ENCODE measurements around the gene PRKCH.
"Not testable (repeated sequence)": the region's sequence is repeated elsewhere in the genome, so short reads cannot be mapped to it uniquely, and the experiment has no call there.

The PRKCH gene

GRCh38 chr14:61296151-61296550 is 25.2 kb upstream of the PRKCH start:
- TF ChIP-seq ZNF274 (IDR thresholded peaks at IDR 0.05; ENCODE audit: low read depth, low read length), result no peak
- H3K4me3 ChIP-seq (ENCODE audit: low read length), result no peak overlapping the region

DNA sequence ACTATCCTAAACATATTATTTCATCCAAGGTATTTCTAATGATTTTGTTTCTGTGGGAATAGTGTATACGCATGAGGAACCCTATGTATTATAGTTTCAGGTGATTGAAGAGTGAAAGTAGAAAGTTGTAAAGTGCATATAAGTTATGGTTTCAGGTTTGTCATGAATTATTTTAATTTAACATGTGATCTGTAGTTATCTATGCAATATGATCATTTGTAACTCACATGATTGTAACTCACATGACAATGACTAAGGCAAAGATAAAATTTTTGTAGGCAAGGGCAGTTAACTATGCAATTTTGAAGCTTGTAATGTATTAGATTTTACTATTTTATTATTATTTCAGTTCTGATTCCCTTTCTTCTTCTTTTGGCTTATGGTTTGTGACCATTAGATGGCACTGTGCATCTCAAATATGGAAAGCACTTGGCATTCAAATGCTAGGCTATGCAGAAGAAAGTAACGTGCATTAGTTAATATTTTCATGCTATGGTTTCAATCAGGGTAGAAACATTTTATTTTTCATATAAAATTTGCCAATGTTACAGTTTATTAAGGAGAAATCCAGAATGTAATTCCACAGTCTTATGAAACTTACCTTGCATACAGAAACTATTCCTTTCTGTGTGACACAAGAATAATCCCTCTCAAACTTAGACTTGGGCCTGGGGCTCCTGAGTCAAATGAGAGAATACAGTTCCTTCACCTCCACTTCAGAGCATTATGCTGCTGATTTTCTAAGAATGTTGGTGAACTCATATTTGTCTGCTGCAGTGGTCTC is 24.5 kb upstream of the PRKCH start:
- no peak overlapping the region for H3K4me3 ChIP-seq (ENCODE audit: low read length)
- no peak for TF ChIP-seq ZNF274 (IDR thresholded peaks at IDR 0.05; ENCODE audit: low read depth, low read length)

DNA sequence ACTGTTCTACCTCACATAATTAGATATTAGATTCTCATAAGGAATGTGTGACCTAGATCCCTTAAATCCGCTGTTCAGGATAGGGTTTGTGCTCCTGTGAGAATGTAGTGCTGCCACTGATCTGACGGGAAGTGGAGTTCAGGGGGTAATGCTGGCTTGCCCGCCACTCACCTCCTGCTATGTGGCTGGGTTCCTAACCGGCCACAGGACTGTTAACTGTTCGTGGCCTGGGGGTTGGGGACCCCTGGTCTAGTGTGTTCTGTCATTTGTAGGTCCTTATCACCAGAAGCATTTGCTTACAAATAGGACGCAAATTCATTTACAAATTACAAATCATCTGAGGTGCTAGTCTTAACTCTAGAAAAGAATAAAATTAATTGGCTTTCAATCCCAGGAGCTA is 23.8 kb upstream of the PRKCH start:
- H3K4me3 ChIP-seq (ENCODE audit: low read length), result no peak overlapping the region

DNA sequence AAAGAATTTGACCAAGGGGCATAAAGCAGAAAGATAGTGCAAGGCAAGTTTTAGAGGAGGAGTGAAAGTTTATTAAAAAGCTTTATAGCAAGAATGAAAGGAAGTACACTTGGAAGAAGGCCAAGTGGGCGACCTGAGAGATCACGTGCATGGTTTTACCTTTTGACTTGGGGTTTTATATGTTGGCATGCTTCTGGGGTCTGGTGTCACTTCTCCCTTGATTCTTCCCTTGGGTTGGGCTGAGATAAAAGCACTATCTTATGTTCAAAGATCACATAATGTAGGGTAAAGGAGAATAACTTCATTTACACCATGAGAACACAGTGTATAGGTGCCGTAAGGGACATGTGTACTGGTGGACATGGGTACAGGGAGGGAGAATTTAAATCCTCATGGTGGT is 22.6 kb upstream of the PRKCH start:
- no peak for TF ChIP-seq ZNF274 (IDR thresholded peaks at IDR 0.05; ENCODE audit: low read depth, low read length)

More for the DNA sequence above, 23.8 kb upstream of the PRKCH start:
- no peak for TF ChIP-seq ZNF274 (IDR thresholded peaks at IDR 0.05; ENCODE audit: low read depth, low read length)

DNA sequence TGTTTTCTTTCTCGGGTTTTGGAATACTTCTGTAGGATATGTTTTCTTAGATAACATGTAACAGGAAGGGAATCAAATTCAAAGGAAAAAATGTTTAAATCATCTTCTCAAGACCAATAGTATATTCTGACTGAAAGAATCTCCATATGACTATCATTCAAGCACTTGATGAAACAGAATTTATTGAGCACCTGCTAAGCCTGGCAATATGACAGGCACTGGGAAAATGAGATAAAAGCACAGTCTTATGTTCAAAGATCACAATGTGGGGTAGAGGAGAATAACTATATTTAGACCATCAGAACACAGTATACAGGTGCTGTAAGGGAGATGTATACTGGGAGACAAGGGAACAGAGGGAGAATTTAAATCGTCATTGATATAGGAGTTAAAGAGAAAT is 21.2 kb upstream of the PRKCH start:
- no peak for TF ChIP-seq ZNF274 (IDR thresholded peaks at IDR 0.05; ENCODE audit: low read depth, low read length)
- no peak overlapping the region for H3K4me3 ChIP-seq (ENCODE audit: low read length)

More for the DNA sequence above, 22.6 kb upstream of the PRKCH start:
- no peak overlapping the region for H3K4me3 ChIP-seq (ENCODE audit: low read length)

DNA sequence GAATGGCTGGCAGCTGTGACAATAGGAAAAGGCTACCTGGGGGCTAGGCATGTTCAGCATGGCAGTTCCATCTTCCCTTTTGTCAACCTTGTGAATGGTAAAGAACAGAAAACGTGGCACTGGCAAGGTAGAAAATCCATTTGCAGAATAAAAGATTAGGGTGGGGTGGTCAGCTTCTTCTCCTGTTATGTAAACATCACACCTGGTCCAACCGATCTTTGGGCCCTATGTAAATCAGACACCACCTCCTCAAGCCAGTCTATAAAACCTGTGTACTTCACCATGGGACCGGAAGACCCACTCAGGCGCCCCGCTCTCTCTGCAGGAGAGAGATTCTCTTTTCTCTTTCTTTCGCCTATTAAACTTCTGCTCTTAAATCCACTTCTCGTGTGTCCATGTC is 20.6 kb upstream of the PRKCH start:
- TF ChIP-seq ZNF274 (IDR thresholded peaks at IDR 0.05; ENCODE audit: low read depth, low read length), result no peak
- no peak overlapping the region for H3K4me3 ChIP-seq (ENCODE audit: low read length)

GRCh38 chr14:61304688-61305087 is 16.7 kb upstream of the PRKCH start:
- no peak overlapping the region for H3K4me3 ChIP-seq (ENCODE audit: low read length)
- no peak for TF ChIP-seq ZNF274 (IDR thresholded peaks at IDR 0.05; ENCODE audit: low read depth, low read length)

GRCh38 chr14:61308198-61308597 is 13.2 kb upstream of the PRKCH start:
- no peak for TF ChIP-seq ZNF274 (IDR thresholded peaks at IDR 0.05; ENCODE audit: low read depth, low read length)
- H3K4me3 ChIP-seq (ENCODE audit: low read length), result no peak overlapping the region

- H3K4me3 ChIP-seq (ENCODE audit: low read length), result not testable (repeated sequence)
These were observed 12.7 kb upstream of the PRKCH start for GRCh38 chr14:61308701-61309100.

DNA sequence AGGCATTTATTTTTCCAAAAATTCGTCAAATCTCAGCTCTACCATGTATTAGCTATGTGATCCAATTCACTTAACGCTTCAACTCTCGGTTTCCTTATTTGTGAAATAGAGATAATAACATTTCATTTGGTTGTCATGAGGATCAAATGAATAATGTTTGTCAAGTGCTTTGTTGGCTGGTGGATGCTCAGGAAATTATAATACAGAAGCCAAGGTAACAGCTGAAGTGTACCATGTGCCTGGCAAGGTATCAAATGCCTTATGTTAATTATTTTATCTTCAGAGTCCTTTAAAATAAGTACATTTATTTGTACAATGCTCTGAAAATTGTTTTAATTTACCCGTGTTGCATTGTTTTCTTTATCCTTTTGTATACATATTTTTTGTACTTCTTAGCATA is 6.1 kb upstream of the PRKCH start:
- TF ChIP-seq ZNF274 (IDR thresholded peaks at IDR 0.05; ENCODE audit: low read depth, low read length), result no peak
- H3K4me3 ChIP-seq (ENCODE audit: low read length), result no peak overlapping the region

DNA sequence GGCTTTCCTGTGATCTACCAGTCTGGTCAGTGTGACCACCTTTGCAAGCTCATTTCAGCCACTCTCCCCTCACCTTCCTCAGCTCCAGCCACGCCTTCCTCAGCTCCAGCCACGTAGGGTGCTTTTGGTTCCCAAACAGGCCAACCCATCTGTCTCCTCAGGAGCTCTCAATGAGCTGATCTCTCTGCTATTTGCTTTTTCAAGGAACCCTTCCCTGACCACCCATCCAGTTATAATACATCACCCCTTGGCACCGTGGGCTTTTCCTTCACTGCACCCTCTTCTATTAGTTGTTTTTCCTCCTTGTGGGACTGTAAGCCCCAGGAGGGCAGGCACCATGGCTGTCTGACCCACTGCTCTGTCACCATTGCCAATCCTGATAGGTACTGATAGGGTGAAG is 2.3 kb upstream of the PRKCH start:
- TF ChIP-seq ZNF274 (IDR thresholded peaks at IDR 0.05; ENCODE audit: low read depth, low read length), result no peak
- H3K4me3 ChIP-seq (ENCODE audit: low read length), result no peak overlapping the region

DNA sequence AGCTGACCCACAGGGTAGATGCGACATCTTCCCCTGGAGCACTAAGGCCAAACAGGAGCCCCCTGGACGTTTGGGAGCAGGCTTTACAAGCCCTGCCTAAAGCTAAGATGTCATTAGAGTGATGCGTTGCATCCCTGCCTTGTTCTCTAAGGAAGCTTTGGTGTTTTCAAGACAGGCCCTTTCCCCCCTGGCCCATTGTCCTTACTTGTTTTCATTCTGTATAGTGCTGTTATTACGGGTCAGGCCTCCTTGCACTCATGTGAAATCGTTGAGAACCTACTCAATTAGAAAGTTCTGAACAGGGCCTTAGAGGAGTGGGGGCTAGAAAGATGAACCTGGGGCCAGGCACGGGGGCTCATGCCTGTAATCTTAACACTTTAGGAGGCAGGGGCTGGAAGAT is 1.7 kb upstream of the PRKCH start:
- no peak for TF ChIP-seq ZNF274 (IDR thresholded peaks at IDR 0.05; ENCODE audit: low read depth, low read length)
- H3K4me3 ChIP-seq (ENCODE audit: low read length), result no peak overlapping the region

- not testable (repeated sequence) for H3K4me3 ChIP-seq (ENCODE audit: low read length)
These were observed 1.2 kb upstream of the PRKCH start for GRCh38 chr14:61320170-61320569.

GRCh38 chr14:61320806-61321384 is 484 bp upstream of the PRKCH start:
- TF ChIP-seq ZNF274 (IDR thresholded peaks at IDR 0.05; ENCODE audit: low read depth, low read length), result no peak
- peak overlapping the region; percentile 90; the same call in 1 of the 2 replicates for H3K4me3 ChIP-seq (ENCODE audit: low read length)

DNA sequence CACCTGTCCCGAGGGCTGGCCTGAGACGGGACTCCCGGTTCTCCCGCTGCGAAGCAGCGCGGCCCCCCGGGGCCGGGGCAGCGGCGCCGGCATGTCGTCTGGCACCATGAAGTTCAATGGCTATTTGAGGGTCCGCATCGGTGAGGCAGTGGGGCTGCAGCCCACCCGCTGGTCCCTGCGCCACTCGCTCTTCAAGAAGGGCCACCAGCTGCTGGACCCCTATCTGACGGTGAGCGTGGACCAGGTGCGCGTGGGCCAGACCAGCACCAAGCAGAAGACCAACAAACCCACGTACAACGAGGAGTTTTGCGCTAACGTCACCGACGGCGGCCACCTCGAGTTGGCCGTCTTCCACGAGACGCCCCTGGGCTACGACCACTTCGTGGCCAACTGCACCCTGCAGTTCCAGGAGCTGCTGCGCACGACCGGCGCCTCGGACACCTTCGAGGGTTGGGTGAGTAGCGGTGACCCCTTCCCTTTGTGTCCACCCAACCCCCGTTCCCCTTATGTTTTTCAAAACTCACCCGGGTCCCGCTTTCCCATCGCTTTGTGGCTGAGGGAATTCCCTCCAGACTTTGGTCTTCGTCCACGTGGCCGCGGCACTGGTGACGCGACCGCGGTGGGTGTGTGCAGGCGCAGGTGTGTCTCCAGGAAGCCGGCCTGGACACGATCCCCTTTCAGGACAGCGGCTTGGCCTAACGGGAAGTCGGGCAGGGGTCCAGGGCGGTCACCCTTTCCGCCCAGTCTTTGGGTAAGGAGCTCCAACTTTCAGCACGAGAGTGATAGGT is 826 bp downstream of the PRKCH start:
- H3K4me3 ChIP-seq (ENCODE audit: low read length), result peak overlapping the region; percentile 90
- no peak for TF ChIP-seq ZNF274 (IDR thresholded peaks at IDR 0.05; ENCODE audit: low read depth, low read length)
